Gastroesophageal sphincter (tissue), 3 donors: ENCODE results near the gene ADPRHL1.

Experiments
- POLR2AphosphoS5 ChIP-seq: sonication (generic); formaldehyde crosslinking; IDR thresholded peaks from one replicate; pipeline ENCODE4 v1.6.1; 2017; ENCODE audit warnings: antibody characterized with exemption
- TF ChIP-seq, protein P1 (sequence below), 4 experiments: fragments of 200-600 bp in 2 of 4; fragments of 450-650 bp in 2 of 4; sonication (generic) in 1 of 4; IDR thresholded peaks; one replicate each; pipeline ENCODE4 v1.5.1; 2017 to 2019; ENCODE audit warnings: antibody characterized with exemption in 4 of 4, mild to moderate bottlenecking in 2 of 4, moderate library complexity in 2 of 4

DNA sequence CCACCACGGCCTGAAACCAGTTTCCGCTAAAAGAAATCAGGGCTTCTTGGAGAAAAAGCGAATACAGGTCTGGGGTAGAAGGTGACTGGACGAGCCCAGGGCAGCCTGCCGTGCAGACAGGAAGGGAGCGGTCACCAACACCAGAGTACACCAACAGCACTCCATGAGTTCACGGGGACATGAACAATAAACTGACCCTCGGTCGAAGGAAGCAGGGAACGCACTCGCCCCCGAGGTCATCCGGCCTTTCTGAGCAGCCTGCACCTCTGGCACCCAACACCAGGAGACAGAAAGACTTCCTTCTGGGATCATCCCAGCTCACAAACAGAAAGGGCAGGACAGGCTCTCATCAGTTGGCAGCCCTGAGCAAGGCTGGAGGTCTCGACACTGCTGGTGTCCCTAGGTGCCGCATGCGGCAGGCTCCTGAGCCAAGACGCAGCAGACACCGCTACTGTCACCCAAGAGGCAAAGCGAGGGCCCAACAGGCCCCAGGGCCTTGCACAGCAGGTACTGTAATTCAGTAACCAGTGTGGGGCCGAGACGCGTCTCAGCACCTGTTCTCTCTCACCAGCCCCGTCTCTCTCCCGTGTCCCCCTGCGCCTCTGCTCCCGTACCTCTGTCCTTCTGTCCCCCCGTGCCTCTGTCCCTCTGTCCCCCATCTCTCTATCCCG, 19.2 kb upstream of the ADPRHL1 start:
- TF ChIP-seq, protein P1, sequence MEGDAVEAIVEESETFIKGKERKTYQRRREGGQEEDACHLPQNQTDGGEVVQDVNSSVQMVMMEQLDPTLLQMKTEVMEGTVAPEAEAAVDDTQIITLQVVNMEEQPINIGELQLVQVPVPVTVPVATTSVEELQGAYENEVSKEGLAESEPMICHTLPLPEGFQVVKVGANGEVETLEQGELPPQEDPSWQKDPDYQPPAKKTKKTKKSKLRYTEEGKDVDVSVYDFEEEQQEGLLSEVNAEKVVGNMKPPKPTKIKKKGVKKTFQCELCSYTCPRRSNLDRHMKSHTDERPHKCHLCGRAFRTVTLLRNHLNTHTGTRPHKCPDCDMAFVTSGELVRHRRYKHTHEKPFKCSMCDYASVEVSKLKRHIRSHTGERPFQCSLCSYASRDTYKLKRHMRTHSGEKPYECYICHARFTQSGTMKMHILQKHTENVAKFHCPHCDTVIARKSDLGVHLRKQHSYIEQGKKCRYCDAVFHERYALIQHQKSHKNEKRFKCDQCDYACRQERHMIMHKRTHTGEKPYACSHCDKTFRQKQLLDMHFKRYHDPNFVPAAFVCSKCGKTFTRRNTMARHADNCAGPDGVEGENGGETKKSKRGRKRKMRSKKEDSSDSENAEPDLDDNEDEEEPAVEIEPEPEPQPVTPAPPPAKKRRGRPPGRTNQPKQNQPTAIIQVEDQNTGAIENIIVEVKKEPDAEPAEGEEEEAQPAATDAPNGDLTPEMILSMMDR (IDR thresholded peaks at IDR 0.05): no peak
- no peak for TF ChIP-seq POLR2AphosphoS5
